ENCODE results near the gene ZNF318.
"Not testable (repeated sequence)": the region's sequence is repeated elsewhere in the genome, so short reads cannot be mapped to it uniquely, and the experiment has no call there.

The ZNF318 gene

GRCh38 chr6:43393602-43394001 is 24.2 kb upstream of the ZNF318 start:
- H2AK5ac ChIP-seq (ENCODE audit: low read length): peak overlapping the region; percentile 89
- H3K23ac ChIP-seq (ENCODE audit: low read length): no peak overlapping the region
- peak overlapping the region; percentile 76 for H3K9ac ChIP-seq (ENCODE audit: low read length)
- H3K27ac ChIP-seq (ENCODE audit: low read depth, low read length): peak overlapping the region; percentile 83
- H3K9me3 ChIP-seq (ENCODE audit: insufficient read depth, low read depth, low read length): no peaks in the 10 kb centered on the region
- H3K18ac ChIP-seq (ENCODE audit: low read length): peak overlapping the region; percentile 63
- H2AFZ ChIP-seq (ENCODE audit: insufficient read depth, low read length, poor library complexity): no peak overlapping the region
- H3K4ac ChIP-seq (ENCODE audit: low read depth, low read length): peak overlapping the region; percentile 49
- H2BK120ac ChIP-seq (ENCODE audit: insufficient read depth, low read length, poor library complexity): peak overlapping the region; percentile 48
- peak overlapping the region; percentile 85 for H4K91ac ChIP-seq (ENCODE audit: low read depth, low read length)
- no peaks in the 10 kb centered on the region for H3K27me3 ChIP-seq (ENCODE audit: insufficient read depth, low read length)
- peak overlapping the region; percentile 14 for H3K4me2 ChIP-seq (ENCODE audit: low read length)
- H2BK12ac ChIP-seq (ENCODE audit: low read length): peak overlapping the region; percentile 67
- peak overlapping the region; percentile 67 for H2BK5ac ChIP-seq (ENCODE audit: low read depth, low read length, poor library complexity)
- peak overlapping the region; percentile 66 for H4K8ac ChIP-seq (ENCODE audit: low read depth, low read length)
- peak overlapping the region; percentile 22 for H4K12ac ChIP-seq (ENCODE audit: low read depth, low read length)
- no peak overlapping the region for H3K4me3 ChIP-seq (ENCODE audit: low read depth, low read length)
- H3K14ac ChIP-seq (ENCODE audit: low read length): peak overlapping the region; percentile 78
- no peak for DNase-seq
- peaks cover 25 to 38% of the 10 kb centered on the region in 2 experiments for H3K4me1 ChIP-seq (ENCODE audit: control insufficient read depth in 1 of 2, insufficient read depth in 2 of 2, low read length in 2 of 2)
- H3K79me2 ChIP-seq (ENCODE audit: control insufficient read depth, insufficient read depth, low read length, poor library complexity): peaks cover 3% of the 10 kb centered on the region
- peaks cover 34% of the 10 kb centered on the region for H3K79me1 ChIP-seq (ENCODE audit: low read length)
- no peaks in the 10 kb centered on the region for H3K36me3 ChIP-seq (ENCODE audit: control insufficient read depth in 1 of 2, insufficient read depth in 2 of 2, low read length in 2 of 2)
- WGBS (ENCODE audit: extremely low coverage, insufficient coverage, insufficient read length): no CpG with 5 or more reads among the region's 5 CpGs

- not testable (repeated sequence) for H3K9me3 ChIP-seq (ENCODE audit: insufficient read depth, low read depth, low read length); H3K4me3 ChIP-seq (ENCODE audit: low read depth, low read length); H3K36me3 ChIP-seq (ENCODE audit: control insufficient read depth in 1 of 2, insufficient read depth in 2 of 2, low read length in 2 of 2); H3K79me2 ChIP-seq (ENCODE audit: control insufficient read depth, insufficient read depth, low read length, poor library complexity); H3K27me3 ChIP-seq (ENCODE audit: insufficient read depth, low read length); H3K9ac ChIP-seq (ENCODE audit: low read length); H3K18ac ChIP-seq (ENCODE audit: low read length); H3K4ac ChIP-seq (ENCODE audit: low read depth, low read length); H4K12ac ChIP-seq (ENCODE audit: low read depth, low read length); H3K14ac ChIP-seq (ENCODE audit: low read length); H2BK120ac ChIP-seq (ENCODE audit: insufficient read depth, low read length, poor library complexity); H3K23ac ChIP-seq (ENCODE audit: low read length); H2AK5ac ChIP-seq (ENCODE audit: low read length)
- H3K4me2 ChIP-seq (ENCODE audit: low read length): peak overlapping the region; percentile 14
- H2BK5ac ChIP-seq (ENCODE audit: low read depth, low read length, poor library complexity): peak overlapping the region; percentile 67
- no CpG with 5 or more reads among the region's 11 CpGs for WGBS (ENCODE audit: extremely low coverage, insufficient coverage, insufficient read length)
- peak in 1 of 2 donors; percentile 18 for DNase-seq
- H3K79me1 ChIP-seq (ENCODE audit: low read length): peaks cover 34% of the 10 kb centered on the region
- H2BK12ac ChIP-seq (ENCODE audit: low read length): peak overlapping the region; percentile 66
- peak overlapping the region; percentile 83 for H3K27ac ChIP-seq (ENCODE audit: low read depth, low read length)
- peaks cover 25 to 38% of the 10 kb centered on the region in 2 experiments for H3K4me1 ChIP-seq (ENCODE audit: control insufficient read depth in 1 of 2, insufficient read depth in 2 of 2, low read length in 2 of 2)
- peak overlapping the region; percentile 85 for H4K91ac ChIP-seq (ENCODE audit: low read depth, low read length)
- peak overlapping the region; percentile 66 for H4K8ac ChIP-seq (ENCODE audit: low read depth, low read length)
- peak overlapping the region; percentile 12 for H2AFZ ChIP-seq (ENCODE audit: insufficient read depth, low read length, poor library complexity)
These were observed 23.7 kb upstream of the ZNF318 start for GRCh38 chr6:43393133-43393532.

GRCh38 chr6:43391440-43392031 is 22.1 kb upstream of the ZNF318 start:
- peak overlapping the region; percentile 71 for H3K14ac ChIP-seq (ENCODE audit: low read length)
- DNase-seq: no peak
- H3K79me1 ChIP-seq (ENCODE audit: low read length): peaks cover 29% of the 10 kb centered on the region
- peak overlapping the region; percentile 74 for H3K18ac ChIP-seq (ENCODE audit: low read length)
- peaks cover 3% of the 10 kb centered on the region for H3K79me2 ChIP-seq (ENCODE audit: control insufficient read depth, insufficient read depth, low read length, poor library complexity)
- peak overlapping the region; percentile 90 for H2AK5ac ChIP-seq (ENCODE audit: low read length)
- no peak overlapping the region for H4K12ac ChIP-seq (ENCODE audit: low read depth, low read length)
- H2BK5ac ChIP-seq (ENCODE audit: low read depth, low read length, poor library complexity): peak overlapping the region; percentile 89
- no CpG with 5 or more reads among the region's 13 CpGs for WGBS (ENCODE audit: extremely low coverage, insufficient coverage, insufficient read length)
- no peaks in the 10 kb centered on the region for H3K27me3 ChIP-seq (ENCODE audit: insufficient read depth, low read length)
- peak overlapping the region; percentile 99 for H2BK120ac ChIP-seq (ENCODE audit: insufficient read depth, low read length, poor library complexity)
- H2AFZ ChIP-seq (ENCODE audit: insufficient read depth, low read length, poor library complexity): peak overlapping the region; percentile 79
- H3K36me3 ChIP-seq (ENCODE audit: control insufficient read depth in 1 of 2, insufficient read depth in 2 of 2, low read length in 2 of 2): no peaks in the 10 kb centered on the region
- H3K27ac ChIP-seq (ENCODE audit: low read depth, low read length): peak overlapping the region; percentile 83
- no peak overlapping the region for H3K9ac ChIP-seq (ENCODE audit: low read length)
- H3K4me1 ChIP-seq (ENCODE audit: control insufficient read depth in 1 of 2, insufficient read depth in 2 of 2, low read length in 2 of 2): peaks cover 25 to 33% of the 10 kb centered on the region in 2 experiments
- H3K4me3 ChIP-seq (ENCODE audit: low read depth, low read length): no peak overlapping the region
- peak overlapping the region; percentile 5 for H3K4me2 ChIP-seq (ENCODE audit: low read length)
- peak overlapping the region; percentile 95 for H2BK12ac ChIP-seq (ENCODE audit: low read length)
- no peaks in the 10 kb centered on the region for H3K9me3 ChIP-seq (ENCODE audit: insufficient read depth, low read depth, low read length)
- no peak overlapping the region for H3K23ac ChIP-seq (ENCODE audit: low read length)
- peak overlapping the region; percentile 98 for H4K91ac ChIP-seq (ENCODE audit: low read depth, low read length)
- peak overlapping the region; percentile 82 for H3K4ac ChIP-seq (ENCODE audit: low read depth, low read length)
- H4K8ac ChIP-seq (ENCODE audit: low read depth, low read length): peak overlapping the region; percentile 90

- Histone ChIP-seq H2BK5ac (ENCODE audit: low read depth, low read length, poor library complexity) (peak overlapping the region; percentile 89), H4K8ac (ENCODE audit: low read depth, low read length) (peak overlapping the region; percentile 90), H3K14ac (ENCODE audit: low read length) (peak overlapping the region; percentile 71), H3K79me1 (ENCODE audit: low read length) (peaks cover 27% of the 10 kb centered on the region), H3K27ac (ENCODE audit: low read depth, low read length) (peak overlapping the region; percentile 83), H3K4ac (ENCODE audit: low read depth, low read length) (peak overlapping the region; percentile 65), H3K4me1 (ENCODE audit: control insufficient read depth in 1 of 2, insufficient read depth in 2 of 2, low read length in 2 of 2) (peaks cover 24 to 30% of the 10 kb centered on the region in 2 experiments), H4K91ac (ENCODE audit: low read depth, low read length) (peak overlapping the region; percentile 98), H2AFZ (ENCODE audit: insufficient read depth, low read length, poor library complexity) (peak overlapping the region; percentile 79), H3K4me2 (ENCODE audit: low read length) (peak overlapping the region; percentile 5), H2BK120ac (ENCODE audit: insufficient read depth, low read length, poor library complexity) (peak overlapping the region; percentile 99), H2BK12ac (ENCODE audit: low read length) (peak overlapping the region; percentile 95), H3K18ac (ENCODE audit: low read length) (peak overlapping the region; percentile 74)
- not testable (repeated sequence) for H3K27me3 ChIP-seq (ENCODE audit: insufficient read depth, low read length); H4K12ac ChIP-seq (ENCODE audit: low read depth, low read length); H3K9me3 ChIP-seq (ENCODE audit: insufficient read depth, low read depth, low read length); H3K4me3 ChIP-seq (ENCODE audit: low read depth, low read length); H3K23ac ChIP-seq (ENCODE audit: low read length); H2AK5ac ChIP-seq (ENCODE audit: low read length); H3K79me2 ChIP-seq (ENCODE audit: control insufficient read depth, insufficient read depth, low read length, poor library complexity); DNase-seq; H3K9ac ChIP-seq (ENCODE audit: low read length); H3K36me3 ChIP-seq (ENCODE audit: control insufficient read depth in 1 of 2, insufficient read depth in 2 of 2, low read length in 2 of 2)
- no CpG with 5 or more reads among the region's 10 CpGs for WGBS (ENCODE audit: extremely low coverage, insufficient coverage, insufficient read length)
These were observed 21.4 kb upstream of the ZNF318 start for GRCh38 chr6:43390753-43391439.
